Left colon (tissue), 2 donors: Measurements from ENCODE around the gene CYCS. TPM values are rescaled to one million over a fixed set of nuclear protein-coding genes. Genes with fewer than 3 reads are reported as not detected.
"Not testable (repeated sequence)": the region's sequence is repeated elsewhere in the genome, so short reads cannot be mapped to it uniquely, and the experiment has no call there.

Experiments
- ATAC-seq: fragments of 200-7000 bp; cut with Tn5 transposase; one replicate; pipeline ENCODE4 v1.9.1; 2020; ENCODE audit warnings: mild to moderate bottlenecking, moderate library complexity
- DNase-seq, 2 donors: peaks; one replicate each; pipeline ENCODE4 v3.0.0-alpha.2; 2020
- intact Hi-C, 2 donors: fragments of 100-400 bp; cut with DNase I in 1 of 2; cut with micrococcal nuclease in 1 of 2; formaldehyde crosslinking; loops; one replicate each; pipeline versions ENCODE4 v1.11.2 to v1.14.0; 2022; cut with DNase I, micrococcal nuclease
- total RNA-seq, 2 donors: library from RNA; stranded (reverse); fragmentation: NEBNext Ultra II Directional; extraction: Animal tissue kit (Norgen Biotek cat#: 25700); gene quantifications; one replicate each; pipeline ENCODE4 v1.2.1, GENCODE V29; 2021
- donor health status: DM: no; HTN: no; CAD: no.
- donor health status: DM: yes; HTN: yes; CAD: no.

Gene CYCS
- total RNA-seq, 2 donors from 2014 or later, result 337 to 391 TPM

DNA sequence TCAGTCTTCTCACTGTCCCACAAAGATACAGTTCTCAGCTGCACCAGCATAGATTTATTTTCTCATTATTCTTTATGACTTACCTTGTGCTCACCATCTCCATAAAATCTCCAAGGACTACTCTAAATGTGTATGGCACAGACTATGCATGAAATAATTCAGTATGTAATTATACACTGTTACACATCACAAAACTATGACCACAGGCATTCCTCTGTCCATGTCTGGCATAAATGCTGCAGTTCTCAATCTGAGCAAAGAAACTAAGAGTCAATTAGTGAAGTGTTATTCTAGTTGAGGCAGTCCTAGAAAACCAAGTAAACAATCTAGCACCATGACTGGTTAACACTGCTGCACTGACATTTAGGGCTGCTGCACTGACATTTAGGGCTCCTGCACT lies 2.7 kb downstream of the CYCS start:
- DNase-seq (no peak), ATAC-seq (no peak)
- intact Hi-C loops, result no loop called here

DNA sequence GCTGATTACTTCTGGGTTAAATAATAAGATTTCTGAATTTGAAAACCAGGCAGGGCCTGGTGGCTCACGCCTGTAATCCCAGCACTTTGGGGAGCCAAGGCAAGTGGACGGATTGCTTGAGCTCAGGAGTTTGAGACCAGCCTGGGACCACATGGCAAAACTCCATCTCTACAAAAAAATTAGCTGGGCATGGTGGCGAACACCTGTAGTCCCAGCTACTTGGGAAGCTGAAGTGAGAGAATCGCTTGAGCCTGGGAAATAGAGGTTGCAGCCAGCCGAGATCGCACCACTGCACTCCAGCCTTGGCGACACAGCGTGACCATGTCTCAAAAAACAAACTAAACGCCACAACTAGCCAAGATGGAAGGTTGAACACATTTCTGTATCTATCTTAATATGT lies 3.5 kb downstream of the CYCS start:
- DNase-seq (no peak), ATAC-seq (no peak)
- intact Hi-C loops, result no loop called here

DNA sequence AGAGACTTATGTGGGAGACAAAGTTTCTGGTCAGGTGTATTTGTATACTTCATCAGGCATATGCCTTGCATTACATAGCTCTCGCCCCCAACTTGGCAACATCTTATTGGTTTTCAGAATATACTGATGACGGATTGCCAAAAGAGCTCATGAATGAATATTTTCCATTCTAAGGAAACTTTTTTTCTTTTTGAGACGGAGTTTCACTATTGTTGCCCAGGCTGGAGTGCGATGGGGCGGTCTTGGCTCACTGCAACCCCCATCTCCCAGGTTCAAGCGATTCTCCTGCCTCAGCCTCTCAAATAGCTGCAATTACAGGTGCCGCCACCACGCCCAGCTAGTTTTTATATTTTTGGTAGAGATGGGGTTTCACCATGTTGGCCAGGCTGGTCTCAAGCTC lies 6.0 kb downstream of the CYCS start:
- DNase-seq, result no peak
- ATAC-seq, result no peak
- intact Hi-C loops, result no loop called here

DNA sequence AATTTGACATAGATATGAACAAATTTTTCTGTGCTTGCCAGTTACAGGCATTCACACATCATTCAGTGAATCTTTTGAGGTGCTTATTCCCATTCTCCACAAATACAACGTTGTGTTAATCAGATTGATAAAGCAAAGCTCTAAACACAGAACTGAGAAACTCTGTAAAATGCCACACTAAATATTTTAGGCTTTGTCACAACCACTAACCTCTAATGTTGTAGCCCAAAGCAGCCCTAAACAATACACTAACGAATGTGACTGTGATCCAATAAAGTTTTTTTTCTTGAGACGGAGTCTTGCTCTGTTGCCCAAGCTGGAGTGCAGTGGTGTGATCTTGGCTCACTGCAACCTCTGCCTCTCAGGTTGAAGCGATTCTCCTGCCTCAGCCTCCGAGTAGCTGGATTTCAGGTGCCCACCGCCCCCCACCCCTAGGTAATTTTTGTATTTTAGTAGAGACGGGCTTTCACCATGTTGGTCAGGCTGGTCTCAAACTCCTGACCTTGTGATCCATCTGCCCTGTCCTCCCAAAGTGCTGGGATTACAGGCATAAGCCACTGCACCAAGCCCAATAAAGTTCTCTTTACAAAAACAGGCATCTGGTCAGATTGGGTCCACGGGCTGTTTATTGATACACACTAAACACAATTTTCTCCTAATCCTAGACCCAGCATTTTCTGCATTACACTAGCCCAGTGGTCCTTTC lies 6.9 kb downstream of the CYCS start:
- ATAC-seq (no peak), DNase-seq (no peak)
- intact Hi-C loops, result no loop called here

DNA sequence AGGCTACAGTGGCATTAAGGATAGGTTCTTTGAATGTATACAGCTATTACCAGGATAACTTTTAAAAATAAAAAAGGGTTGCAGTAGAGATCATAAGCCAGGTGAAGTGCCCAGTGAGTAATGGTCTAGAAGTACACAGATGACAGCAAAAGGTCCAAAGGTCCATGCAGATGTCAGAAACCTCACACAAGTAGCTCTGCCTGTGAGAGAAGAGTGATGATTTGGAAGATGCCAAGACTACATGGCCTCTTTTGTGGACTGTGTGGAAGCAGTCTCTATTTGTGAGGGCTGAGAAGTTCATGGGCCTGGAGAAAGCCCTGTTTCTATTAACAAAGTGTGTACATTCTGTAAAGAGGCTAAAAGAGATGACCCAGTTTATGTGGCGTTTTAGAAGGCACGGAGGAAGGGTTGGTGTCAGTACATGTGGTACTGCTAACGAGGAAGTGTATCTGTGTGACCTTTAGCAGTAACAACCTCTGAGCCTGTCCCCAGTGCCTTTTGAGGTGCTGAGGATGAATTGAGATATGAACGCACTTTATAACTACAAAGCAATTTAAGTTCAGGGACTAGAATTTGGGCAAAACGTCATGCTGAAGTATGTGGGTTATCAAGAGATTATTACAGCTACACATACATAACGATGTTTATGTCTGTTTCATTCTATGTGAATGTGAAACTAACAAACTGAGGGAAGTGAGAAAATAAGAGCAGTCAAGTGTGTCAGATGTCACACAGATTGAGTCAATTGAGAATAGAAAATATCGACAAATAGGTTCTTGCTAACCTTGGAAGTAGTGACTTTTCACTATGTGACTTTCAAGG lies 7.6 kb downstream of the CYCS start:
- intact Hi-C loops, result no loop called here
- no peak for DNase-seq
- ATAC-seq, result peak; percentile 71

DNA sequence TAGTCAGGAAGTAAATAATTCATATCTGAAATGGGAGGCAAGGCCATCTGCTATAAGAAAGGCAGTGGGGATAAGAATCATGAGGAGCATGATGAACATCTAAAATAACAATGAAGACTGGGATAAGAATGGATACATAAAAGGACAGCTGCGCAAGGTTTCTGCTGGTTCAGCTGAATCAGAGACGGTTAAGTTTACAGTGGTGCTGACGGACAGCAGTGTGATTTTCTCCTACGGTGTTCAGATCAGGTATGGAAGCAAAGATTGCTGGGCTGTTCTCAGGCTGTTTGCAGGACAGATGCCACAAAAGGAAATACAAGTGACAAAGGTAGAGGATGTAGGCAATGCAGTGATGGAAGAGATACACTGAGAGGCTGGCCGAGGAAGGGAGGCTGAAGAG lies 8.4 kb downstream of the CYCS start:
- ATAC-seq, result no peak
- intact Hi-C loops, result no loop called here
- DNase-seq, result no peak

DNA sequence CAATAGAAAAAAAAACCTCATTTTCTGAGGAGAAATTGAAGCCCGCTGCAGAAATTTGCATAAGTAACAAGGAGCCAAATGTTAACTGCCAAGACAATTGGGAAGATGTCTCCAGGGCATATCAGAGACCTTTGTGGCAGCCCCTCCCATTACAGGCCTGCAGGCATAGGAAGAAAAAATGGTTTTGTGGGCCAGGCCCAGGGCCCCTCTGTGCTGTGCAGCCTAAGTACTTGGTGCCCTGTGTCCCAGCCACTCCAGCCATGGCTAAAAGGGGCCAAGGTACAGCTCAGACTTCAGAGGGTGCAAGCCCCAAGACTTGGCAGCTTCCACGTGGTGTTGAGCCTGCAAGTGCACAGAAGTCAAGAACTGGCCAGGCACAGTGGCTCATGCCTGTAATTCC lies 14.5 kb downstream of the CYCS start:
- intact Hi-C loops, result not testable (repeated sequence)

DNA sequence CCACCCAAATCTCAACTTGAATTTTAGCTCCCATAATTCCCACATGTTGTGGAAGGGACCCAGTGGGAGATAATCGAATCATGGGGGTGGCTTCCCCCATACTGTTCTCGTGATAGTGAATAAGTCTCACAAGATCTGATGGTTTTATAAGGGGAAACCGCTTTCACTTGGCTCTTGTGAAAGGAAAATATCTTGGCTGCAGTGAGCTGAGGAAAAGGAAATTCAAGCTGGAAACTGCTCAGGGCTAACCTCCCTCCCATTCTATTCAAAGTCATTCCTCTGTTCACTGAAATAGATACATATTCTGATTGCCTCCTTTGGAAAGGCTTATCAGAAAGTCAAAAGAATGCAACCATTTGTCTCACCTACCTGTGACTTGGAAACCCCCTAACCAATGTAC lies 15.8 kb downstream of the CYCS start:
- no peak for ATAC-seq
- intact Hi-C loops, result no loop called here
- DNase-seq, result no peak

More for the DNA sequence above, 14.5 kb downstream of the CYCS start:
- not testable (repeated sequence) for ATAC-seq, DNase-seq

DNA sequence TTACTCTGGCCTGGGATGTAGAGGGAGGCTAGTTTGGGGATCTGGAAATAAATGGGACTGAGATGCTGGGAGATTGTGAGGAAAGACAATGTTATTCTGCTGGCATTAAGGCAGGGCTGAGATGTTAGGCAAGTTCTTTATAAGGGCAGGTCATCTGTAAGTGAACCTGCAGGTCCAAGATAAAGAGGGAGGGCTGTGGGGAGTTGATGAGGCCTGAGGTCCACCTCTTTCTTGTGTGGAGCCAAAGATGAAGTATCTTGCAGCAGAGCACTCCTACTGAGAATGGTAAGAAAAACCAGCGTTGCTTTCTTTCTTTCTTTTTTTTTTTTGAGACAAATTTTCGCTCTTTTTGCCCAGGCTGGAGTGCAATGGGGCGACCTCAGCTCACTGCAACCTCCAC lies 19.1 kb downstream of the CYCS start:
- intact Hi-C loops, result no loop called here
- no peak for ATAC-seq
- DNase-seq, result no peak

DNA sequence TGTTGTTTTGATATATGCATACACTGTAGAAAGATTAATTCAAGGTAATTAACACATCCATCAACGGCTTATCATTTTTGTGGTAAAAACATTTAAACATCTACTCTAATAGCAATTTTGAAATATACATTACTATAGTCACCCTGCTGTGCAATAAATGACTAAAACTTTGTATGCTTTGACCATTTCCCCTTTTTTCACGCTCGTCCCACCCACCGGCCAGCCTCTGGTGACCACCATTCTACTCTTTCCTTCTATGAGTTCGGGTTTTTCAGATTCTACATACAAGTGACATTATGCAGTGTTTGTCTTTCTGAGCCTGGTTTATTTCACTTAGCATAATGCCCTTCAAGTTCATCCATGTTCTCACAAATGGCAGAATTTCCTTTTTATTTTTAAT lies 21.3 kb downstream of the CYCS start:
- no peak for ATAC-seq
- intact Hi-C loops, result no loop called here
- no peak for DNase-seq

DNA sequence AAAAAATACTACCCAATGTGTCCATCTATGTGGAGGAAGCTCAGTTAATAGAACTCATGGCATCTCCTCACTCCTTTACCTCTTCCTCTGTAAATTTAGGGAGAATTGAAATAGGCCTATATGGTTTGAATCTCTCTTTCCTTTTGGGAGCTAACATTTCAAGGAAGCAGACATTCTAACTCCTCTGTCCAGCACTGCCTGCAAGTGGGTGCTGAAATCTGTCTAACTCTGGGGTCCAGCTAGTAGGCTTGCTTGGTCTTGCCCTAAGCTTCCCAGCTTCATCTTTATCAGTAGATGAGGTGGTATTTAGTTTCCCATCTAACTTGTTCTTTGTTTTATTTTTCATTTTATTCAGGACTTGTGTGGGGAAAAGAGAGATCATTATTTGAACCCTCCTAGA lies 23.2 kb downstream of the CYCS start:
- intact Hi-C loops, result no loop called here
- ATAC-seq (no peak), DNase-seq (no peak)

DNA sequence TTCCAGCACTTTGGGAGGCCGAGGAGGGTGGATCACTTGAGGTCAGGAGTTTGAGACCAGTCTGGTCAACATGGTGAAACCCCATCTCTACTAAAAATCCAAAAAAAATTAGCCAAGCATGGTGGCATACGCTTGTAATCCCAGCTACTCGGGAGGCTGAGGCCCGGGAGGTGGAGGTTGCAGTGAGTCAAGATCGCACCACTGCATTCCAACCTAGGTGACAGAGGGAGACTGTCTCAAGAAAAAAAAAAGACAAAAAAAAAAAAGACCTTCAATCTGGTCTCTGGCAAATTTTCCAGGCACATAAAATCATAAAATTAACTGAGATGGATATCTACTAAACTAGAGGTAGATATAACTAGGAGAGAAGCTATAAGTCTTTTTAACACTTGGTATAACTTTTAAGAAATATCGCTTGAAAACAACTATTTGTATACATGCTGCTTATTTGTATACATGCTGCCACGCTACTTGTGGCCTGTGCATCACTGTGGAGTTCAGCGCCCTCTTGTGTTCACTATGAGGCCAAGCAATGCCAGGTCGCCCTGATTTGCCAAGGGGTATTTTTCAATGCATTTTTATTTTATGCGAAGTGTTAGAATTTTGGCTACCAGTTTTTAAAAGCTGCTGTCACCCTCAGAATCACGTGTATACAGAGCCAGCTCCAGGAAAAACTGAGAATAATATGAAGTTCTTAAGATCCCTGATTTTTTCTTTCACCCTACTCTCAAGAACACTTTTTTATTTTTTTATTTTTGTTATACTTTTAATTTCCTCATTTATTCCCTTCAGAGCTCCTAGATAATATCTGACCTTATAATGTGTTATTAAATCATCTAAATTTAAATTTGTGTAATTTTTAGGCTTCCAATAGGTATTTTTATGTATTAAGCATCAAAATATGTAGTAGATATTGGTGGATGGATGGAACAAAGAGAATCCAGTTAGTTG lies 26.7 kb downstream of the CYCS start:
- peak in 1 of 2 donors; percentile 43 for DNase-seq
- peak; percentile 65 for ATAC-seq
- intact Hi-C loops, result no loop called here

DNA sequence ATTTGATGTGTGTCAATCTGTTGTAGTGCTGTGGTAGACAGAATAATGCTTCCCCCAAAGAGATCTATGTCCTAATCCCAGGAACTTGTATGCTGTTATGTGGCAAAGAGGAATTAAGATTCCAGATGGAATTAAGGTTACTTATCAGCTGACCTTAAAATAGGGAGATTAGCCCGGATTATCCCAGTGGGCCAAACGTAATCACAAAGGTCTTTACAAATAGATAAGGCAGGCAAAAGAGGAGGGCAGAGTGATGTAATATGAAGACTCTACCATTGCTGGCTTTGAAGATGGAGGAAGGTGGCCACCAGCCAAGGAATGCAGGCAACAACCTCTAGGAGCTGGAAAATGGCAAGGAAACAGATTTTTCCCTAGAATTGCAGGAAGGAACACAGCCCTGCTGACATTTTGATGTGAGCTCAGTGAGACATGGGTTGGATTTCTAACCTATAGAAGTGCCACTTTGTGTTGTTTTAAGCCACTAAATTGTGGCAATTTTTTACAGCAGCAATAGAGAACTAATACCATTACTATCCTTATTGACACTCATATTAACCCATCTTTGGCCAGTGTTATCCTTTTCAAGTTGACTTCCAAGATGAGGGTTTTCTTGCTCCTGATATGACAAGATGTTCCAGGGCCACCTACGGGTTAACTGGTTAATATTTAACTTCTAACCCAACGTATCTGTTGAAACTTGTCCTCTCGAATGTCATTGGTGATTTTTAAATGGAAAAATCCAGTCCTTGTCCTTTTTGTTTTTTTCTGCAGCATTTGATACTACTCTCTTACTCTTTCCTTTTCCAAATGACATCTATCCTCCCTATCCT lies 29.3 kb downstream of the CYCS start:
- no peak for DNase-seq
- no peak for ATAC-seq
- intact Hi-C loops, result no loop called here

DNA sequence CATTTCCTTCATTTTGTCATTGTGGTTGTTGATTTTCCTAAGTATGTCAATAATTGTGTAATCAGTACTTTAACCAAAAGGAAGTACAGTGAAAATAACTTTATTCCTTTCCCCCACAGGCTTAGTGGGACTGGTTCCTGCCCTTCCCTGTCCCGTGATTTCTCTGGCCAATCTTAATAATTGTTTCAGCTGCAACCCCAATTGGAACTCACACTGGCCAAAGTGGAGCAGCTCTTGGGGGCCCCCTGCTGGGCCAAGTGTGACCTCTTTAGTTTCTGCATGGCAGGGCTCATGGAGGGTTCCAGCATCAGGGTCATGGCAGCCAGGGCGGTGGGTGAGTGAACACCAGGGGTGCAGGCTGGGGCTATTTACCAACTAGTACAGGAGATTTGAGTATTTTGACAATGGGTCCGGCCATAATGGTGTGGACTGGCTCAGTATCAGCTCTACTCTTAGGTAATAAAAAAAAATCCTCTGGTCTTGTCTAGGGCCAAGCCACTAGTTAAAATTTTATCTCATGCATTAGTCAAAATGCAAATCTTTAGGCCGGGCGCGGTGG lies 31.7 kb downstream of the CYCS start:
- peak; percentile 46 to 86 for DNase-seq
- ATAC-seq, result peak; percentile 85
- intact Hi-C loops, result no loop called here

DNA sequence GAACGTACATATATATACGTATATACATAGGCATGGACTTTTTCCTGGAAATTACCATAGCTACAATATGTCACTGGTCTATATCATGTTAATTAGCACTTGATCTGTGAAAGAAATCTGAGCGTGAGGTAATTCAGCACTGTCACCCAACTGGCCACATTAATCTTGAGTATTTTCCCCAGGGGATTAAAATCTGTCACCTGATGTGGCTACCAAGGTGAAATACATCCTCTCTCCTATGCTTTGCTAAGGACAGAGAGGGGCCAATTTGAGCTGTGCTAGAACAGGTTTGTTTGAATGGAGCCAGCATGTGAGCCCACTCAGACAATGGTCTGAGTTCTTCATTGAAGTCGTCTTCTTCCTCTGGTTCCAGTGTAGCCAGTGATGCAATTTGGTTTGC lies 33.3 kb downstream of the CYCS start:
- no peak for ATAC-seq
- DNase-seq, result no peak
- intact Hi-C loops, result no loop called here

DNA sequence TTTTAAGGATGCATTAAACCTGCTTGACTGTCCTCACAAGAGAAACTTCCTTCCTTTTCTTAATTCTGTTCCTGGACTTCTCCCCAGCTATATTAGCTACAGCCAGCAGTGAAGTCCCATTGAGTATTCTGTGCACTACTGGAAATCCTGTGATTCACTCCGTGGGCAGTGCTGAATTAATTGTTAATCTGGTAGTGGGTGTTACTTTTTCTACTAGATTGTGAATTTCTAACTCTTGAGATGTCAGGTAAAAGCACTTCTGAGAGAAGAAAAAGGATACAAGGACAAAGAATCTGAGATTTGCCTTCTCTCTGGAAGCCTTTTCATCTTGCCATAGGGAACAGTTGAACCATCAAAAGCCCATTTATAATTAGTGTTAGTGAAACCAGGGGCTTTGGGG lies 33.9 kb downstream of the CYCS start:
- ATAC-seq (no peak), DNase-seq (no peak)
- intact Hi-C loops, result no loop called here

DNA sequence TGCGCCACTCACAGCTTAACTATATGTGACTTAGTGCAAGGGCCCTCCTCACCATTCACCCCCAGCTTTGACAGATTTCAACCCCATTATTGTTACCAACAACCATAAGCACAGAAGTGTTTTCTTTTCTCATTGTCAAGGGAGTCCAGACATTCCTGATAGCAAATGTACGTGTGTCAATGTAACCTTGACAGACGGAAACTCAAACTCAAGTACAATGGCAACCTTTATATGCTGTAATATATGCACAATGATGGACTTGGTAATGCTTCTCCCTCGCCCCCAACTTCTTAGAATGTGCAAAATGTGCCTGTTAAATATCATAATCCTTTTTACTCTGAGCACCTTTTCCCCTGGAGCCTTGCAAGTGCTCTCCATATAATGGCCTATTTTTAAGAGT lies 34.7 kb downstream of the CYCS start:
- intact Hi-C loops, result no loop called here
- ATAC-seq (no peak), DNase-seq (no peak)

DNA sequence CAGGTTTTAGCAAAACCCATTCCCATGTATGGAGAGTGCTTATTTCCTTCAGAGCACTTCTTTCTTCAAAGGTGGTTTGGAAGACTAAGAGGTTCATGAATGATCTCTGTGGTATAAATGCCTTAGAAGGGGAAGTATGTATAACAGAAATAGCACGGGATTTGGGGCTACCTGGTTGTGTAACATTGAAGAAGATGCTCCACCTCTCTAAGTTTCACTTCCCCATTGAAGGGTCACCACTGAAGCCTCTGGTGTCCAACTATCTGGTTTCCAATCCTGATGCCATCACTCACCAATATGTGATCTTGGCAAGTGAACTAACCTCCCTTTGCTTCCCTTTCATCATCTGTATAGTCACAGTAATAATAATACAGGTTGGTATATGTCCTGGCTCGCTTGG lies 37.2 kb downstream of the CYCS start:
- ATAC-seq, result no peak
- intact Hi-C loops, result no loop called here
- no peak for DNase-seq
